ENCODE measurements around the gene ABHD2. TPM values are rescaled to one million over a fixed set of nuclear protein-coding genes. Genes with fewer than 3 reads are reported as not detected.

ABHD2 gene
- total RNA-seq, 1 donor from 2014 or later, result 32.3 TPM

- H3K27me3 Mint-ChIP-seq (ENCODE audit: unreplicated experiment), result peaks cover 6% of the 10 kb centered on the region
- H3K4me3 Mint-ChIP-seq (ENCODE audit: unreplicated experiment), result no peak overlapping the region
- H3K9me3 Mint-ChIP-seq (ENCODE audit: unreplicated experiment), result no peaks in the 10 kb centered on the region
- H3K27ac Mint-ChIP-seq (ENCODE audit: unreplicated experiment), result no peak overlapping the region
- TF ChIP-seq CTCF (IDR thresholded peaks at IDR 0.05; ENCODE audit: unreplicated experiment), result peak; percentile 98
- DNase-seq (ENCODE audit: low spot score), result peak; percentile 93
- H3K36me3 Mint-ChIP-seq (ENCODE audit: low read depth, unreplicated experiment), result no peaks in the 10 kb centered on the region
- H3K4me1 Mint-ChIP-seq (ENCODE audit: unreplicated experiment), result peaks cover 11% of the 10 kb centered on the region
These were observed 30.6 kb upstream of the ABHD2 start for GRCh38 chr15:89057506-89058133.

DNA sequence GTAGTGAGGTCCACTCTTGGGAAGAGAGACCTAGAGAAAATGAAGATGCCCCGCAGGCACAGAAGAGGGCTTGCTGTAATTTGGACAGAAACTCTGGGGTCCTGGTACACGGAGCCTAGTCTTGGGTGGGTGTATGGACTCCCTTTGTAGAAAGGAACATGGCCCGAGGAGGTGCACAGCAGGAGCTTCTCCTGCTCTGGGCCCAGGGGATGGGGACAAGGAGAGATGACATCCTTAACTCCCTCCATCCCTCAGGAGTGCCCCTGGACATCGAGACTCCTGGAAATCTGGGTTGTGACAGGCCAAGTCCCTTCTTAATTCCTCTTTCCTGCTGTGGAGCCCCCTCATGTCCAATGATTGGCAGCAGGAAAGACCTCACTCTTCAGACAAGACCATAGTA lies 29.9 kb upstream of the ABHD2 start:
- no peak for TF ChIP-seq CTCF (IDR thresholded peaks at IDR 0.05; ENCODE audit: unreplicated experiment)
- Mint-ChIP-seq H3K4me1 (ENCODE audit: unreplicated experiment) (peaks cover 11% of the 10 kb centered on the region), H3K27ac (ENCODE audit: unreplicated experiment) (no peak overlapping the region), H3K27me3 (ENCODE audit: unreplicated experiment) (peaks cover 7% of the 10 kb centered on the region), H3K4me3 (ENCODE audit: unreplicated experiment) (no peak overlapping the region), H3K36me3 (ENCODE audit: low read depth, unreplicated experiment) (no peaks in the 10 kb centered on the region), H3K9me3 (ENCODE audit: unreplicated experiment) (no peaks in the 10 kb centered on the region)
- no peak for DNase-seq (ENCODE audit: low spot score)

DNA sequence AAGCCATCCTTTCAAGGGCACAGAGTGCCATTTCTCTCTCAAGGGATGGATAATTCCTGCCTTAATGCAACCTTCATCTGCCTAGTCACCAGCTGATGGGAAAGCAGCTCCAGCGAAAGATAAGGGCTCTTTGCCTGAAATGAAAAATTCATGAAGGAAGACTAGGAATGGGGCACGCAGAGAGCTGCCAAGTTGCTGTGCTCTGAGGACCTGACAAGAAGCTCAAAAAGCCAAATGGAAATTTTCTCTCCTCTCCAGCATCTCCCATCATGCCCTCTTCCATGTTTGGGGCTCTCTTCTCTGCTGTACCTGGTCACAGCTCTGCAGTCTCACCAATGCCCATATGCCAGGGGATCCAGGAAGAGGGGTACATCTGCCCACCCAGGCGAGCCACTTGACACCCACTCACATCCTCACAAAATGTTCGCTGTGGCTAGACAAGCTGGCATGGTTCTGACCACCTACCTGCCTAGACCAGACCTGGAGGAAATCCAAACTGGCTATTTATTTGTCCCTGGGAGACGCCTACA lies 29.3 kb upstream of the ABHD2 start:
- DNase-seq (ENCODE audit: low spot score), result no peak
- H3K36me3 Mint-ChIP-seq (ENCODE audit: low read depth, unreplicated experiment), result no peaks in the 10 kb centered on the region
- no peak for TF ChIP-seq CTCF (IDR thresholded peaks at IDR 0.05; ENCODE audit: unreplicated experiment)
- H3K27me3 Mint-ChIP-seq (ENCODE audit: unreplicated experiment), result peaks cover 7% of the 10 kb centered on the region
- H3K4me1 Mint-ChIP-seq (ENCODE audit: unreplicated experiment), result peaks cover 11% of the 10 kb centered on the region
- H3K9me3 Mint-ChIP-seq (ENCODE audit: unreplicated experiment), result no peaks in the 10 kb centered on the region
- H3K4me3 Mint-ChIP-seq (ENCODE audit: unreplicated experiment), result no peak overlapping the region
- no peak overlapping the region for H3K27ac Mint-ChIP-seq (ENCODE audit: unreplicated experiment)

DNA sequence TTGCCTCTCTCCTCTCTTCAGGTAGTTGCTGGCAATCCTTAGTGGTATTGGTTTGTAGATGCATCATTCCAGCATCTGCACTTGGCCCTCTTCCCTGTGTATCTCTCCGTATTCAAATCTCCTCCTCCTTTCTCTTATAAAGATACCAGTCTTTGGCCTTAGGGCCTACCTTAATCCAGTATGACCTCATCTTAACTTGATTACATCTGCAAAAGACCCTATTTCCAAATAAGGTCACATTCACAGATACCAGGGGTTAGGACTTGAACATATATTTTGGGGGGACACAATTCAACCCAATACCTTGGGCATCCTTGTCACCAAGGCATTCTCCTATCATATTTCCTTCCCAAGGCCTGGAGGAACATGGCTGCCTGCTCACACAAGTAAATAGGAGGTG lies 22.0 kb upstream of the ABHD2 start:
- no peak for TF ChIP-seq CTCF (IDR thresholded peaks at IDR 0.05; ENCODE audit: unreplicated experiment)
- Mint-ChIP-seq H3K4me3 (ENCODE audit: unreplicated experiment) (no peak overlapping the region), H3K4me1 (ENCODE audit: unreplicated experiment) (no peaks in the 10 kb centered on the region), H3K36me3 (ENCODE audit: low read depth, unreplicated experiment) (peaks cover 15% of the 10 kb centered on the region), H3K27ac (ENCODE audit: unreplicated experiment) (no peak overlapping the region), H3K27me3 (ENCODE audit: unreplicated experiment) (peaks cover 2% of the 10 kb centered on the region), H3K9me3 (ENCODE audit: unreplicated experiment) (peaks cover 9% of the 10 kb centered on the region)
- no peak for DNase-seq (ENCODE audit: low spot score)

- no peak for TF ChIP-seq CTCF (IDR thresholded peaks at IDR 0.05; ENCODE audit: unreplicated experiment)
- Mint-ChIP-seq H3K36me3 (ENCODE audit: low read depth, unreplicated experiment) (peaks cover 15% of the 10 kb centered on the region), H3K4me3 (ENCODE audit: unreplicated experiment) (no peak overlapping the region), H3K9me3 (ENCODE audit: unreplicated experiment) (peaks cover 9% of the 10 kb centered on the region), H3K27ac (ENCODE audit: unreplicated experiment) (no peak overlapping the region), H3K4me1 (ENCODE audit: unreplicated experiment) (no peaks in the 10 kb centered on the region), H3K27me3 (ENCODE audit: unreplicated experiment) (peaks cover 2% of the 10 kb centered on the region)
- DNase-seq (ENCODE audit: low spot score), result no peak
These were observed 20.5 kb upstream of the ABHD2 start for GRCh38 chr15:89067751-89068150.

All from endothelial cell (in vitro differentiated cells).